ENCODE measurements around the gene ADGRL1. TPM values are rescaled to one million over a fixed set of nuclear protein-coding genes. Genes with fewer than 3 reads are reported as not detected.

The ADGRL1 gene
- polyA plus RNA-seq, 3 donors: 1.7 TPM; not detected in 2

DNA sequence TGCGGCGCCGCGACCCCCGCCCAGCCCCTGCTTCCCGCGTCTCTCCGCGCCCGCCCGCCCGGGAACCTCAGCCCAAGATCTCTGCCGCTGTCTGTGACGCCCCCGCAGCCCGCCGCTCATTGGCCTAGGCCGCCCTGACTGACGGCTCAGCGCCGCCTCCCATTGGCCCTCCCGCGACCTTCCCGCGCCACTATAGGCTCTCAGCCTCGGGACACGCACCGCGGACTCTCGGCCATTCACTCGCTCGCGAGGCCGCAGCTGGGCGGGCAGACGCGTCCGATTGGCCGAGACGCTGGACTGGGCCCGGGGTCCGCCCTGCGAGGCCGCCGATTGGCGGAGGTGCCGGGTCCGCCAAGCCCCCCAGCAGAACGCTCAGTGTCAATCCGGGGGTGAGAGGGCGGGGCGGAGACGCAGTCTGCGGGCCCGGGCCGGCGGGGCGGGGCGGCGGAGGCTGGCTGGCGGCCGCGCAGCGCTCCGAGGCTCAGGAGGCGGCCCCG, 88.3 kb downstream of the ADGRL1 start, which contains the start of gene PRKACA:
Gene PRKACA (minus strand): TSS at position 95 of the 497 bp plus-strand sequence. CDS start 215 bp downstream, outside the sequence.
- Mint-ChIP-seq H3K36me3 (peaks cover 3 to 22% of the 10 kb centered on the region in 2 donors), H3K4me1 (peaks cover 65% of the 10 kb centered on the region), H3K27me3 (ENCODE audit: low read depth in 3 of 3) (peaks cover 0 to 1% (median 0%) of the 10 kb centered on the region in 3 donors), H3K4me3 (peak within 1 kb of the TSS; percentile 91 to 96), H3K9me3 (no peaks in the 10 kb centered on the region), H3K27ac (peak within 1 kb of the TSS; percentile 100)
- H3K36me3 ChIP-seq (replicated peaks in 1 of 2; ENCODE audit: control insufficient read depth in 1 of 2, insufficient read depth in 2 of 2, low read length in 2 of 2): no peaks in the 10 kb centered on the region
- intact Hi-C loops (cut with micrococcal nuclease): loop anchor here (2.0 to 5.0 kb wide), 3 partner anchors 35 to 115 kb away; no protein-coding TSS in a partner anchor
- peaks cover 68% of the 10 kb centered on the region for H3K79me2 ChIP-seq (ENCODE audit: insufficient read depth, low read length)
- peaks cover 42% of the 10 kb centered on the region for H4K20me1 ChIP-seq (ENCODE audit: insufficient read depth, low read length)
- no peaks in the 10 kb centered on the region for H3K27me3 ChIP-seq (ENCODE audit: control insufficient read depth in 2 of 2, insufficient read depth in 2 of 2, low read length in 2 of 2)
- under 1% methylated on average over 67 of the region's 67 CpGs for WGBS (ENCODE audit: insufficient coverage)
- H3K4me2 ChIP-seq (replicated peaks; ENCODE audit: extremely low read depth, low read length, poor library complexity, severe bottlenecking): peak within 1 kb of the TSS; percentile 99
- H3K9ac ChIP-seq (ENCODE audit: insufficient read depth, low read length, poor library complexity, severe bottlenecking): peak within 1 kb of the TSS; percentile 95
- H3K27ac ChIP-seq (ENCODE audit: low read depth in 1 of 2, low read length in 2 of 2): peak within 1 kb of the TSS; percentile 98 to 99
- peak within 1 kb of the TSS; percentile 88 to 99 (median 90) for H3K4me3 ChIP-seq (replicated peaks in 1 of 3; ENCODE audit: low read depth in 2 of 3, low read length in 3 of 3)
- TF ChIP-seq, protein P1, sequence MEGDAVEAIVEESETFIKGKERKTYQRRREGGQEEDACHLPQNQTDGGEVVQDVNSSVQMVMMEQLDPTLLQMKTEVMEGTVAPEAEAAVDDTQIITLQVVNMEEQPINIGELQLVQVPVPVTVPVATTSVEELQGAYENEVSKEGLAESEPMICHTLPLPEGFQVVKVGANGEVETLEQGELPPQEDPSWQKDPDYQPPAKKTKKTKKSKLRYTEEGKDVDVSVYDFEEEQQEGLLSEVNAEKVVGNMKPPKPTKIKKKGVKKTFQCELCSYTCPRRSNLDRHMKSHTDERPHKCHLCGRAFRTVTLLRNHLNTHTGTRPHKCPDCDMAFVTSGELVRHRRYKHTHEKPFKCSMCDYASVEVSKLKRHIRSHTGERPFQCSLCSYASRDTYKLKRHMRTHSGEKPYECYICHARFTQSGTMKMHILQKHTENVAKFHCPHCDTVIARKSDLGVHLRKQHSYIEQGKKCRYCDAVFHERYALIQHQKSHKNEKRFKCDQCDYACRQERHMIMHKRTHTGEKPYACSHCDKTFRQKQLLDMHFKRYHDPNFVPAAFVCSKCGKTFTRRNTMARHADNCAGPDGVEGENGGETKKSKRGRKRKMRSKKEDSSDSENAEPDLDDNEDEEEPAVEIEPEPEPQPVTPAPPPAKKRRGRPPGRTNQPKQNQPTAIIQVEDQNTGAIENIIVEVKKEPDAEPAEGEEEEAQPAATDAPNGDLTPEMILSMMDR (IDR thresholded peaks at IDR 0.05): no peak
- H3K4me1 ChIP-seq (ENCODE audit: control insufficient read depth in 1 of 2, insufficient read depth in 2 of 2, low read length in 2 of 2): peaks cover 63 to 69% of the 10 kb centered on the region in 2 donors
- peak; percentile 96 to 98 (median 98) for DNase-seq
- H2AFZ ChIP-seq (ENCODE audit: insufficient read depth, low read depth, low read length, poor library complexity, severe bottlenecking): peak within 1 kb of the TSS; percentile 29
- H3K9me3 ChIP-seq (replicated peaks in 1 of 2; ENCODE audit: control insufficient read depth in 1 of 2, insufficient read depth in 1 of 2, low read length in 2 of 2): no peaks in the 10 kb centered on the region

DNA sequence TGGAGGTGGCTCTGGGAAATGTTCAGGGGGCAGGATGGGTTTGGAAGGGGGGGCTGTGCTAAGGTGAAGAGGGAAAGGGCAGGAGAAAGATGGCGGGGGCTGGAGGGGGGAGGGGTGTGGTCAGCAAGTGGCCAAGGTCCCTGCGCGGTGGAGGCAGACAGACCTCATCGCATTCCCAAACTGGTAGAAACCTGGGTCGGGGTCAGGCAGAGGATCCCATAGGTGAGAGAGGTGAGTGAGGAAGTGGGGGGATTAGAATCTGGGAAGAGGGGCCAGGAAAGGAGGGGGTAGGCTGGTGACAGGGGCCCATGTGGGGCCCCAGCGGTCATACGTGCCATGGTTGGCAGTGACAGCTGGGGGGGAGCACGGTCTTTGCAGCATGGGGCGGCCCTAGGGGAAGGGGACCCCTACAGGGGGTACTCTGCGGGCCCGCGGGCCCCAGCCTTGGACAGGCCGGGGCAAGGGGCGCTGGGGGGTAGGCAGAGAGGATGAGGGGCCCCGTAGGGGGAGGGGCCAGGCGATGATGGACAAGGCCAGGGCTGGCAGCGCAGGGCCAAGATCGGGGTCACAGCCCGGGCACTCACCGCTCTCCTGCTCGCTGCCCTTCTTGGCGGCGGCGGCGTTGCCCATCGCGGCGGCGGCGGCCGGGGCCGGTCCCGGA, 88.9 kb downstream of the ADGRL1 start:
- H3K4me2 ChIP-seq (replicated peaks; ENCODE audit: extremely low read depth, low read length, poor library complexity, severe bottlenecking): peak overlapping the region; percentile 99
- intact Hi-C loops (cut with micrococcal nuclease): loop anchor here (2.0 to 5.0 kb wide), 3 partner anchors 35 to 115 kb away; no protein-coding TSS in a partner anchor
- Mint-ChIP-seq H3K27ac (peak overlapping the region; percentile 80 to 97 (median 90)), H3K27me3 (ENCODE audit: low read depth in 3 of 3) (peaks cover 0 to 1% (median 0%) of the 10 kb centered on the region in 3 donors), H3K9me3 (no peaks in the 10 kb centered on the region), H3K4me1 (peaks cover 71% of the 10 kb centered on the region), H3K36me3 (peaks cover 0 to 17% of the 10 kb centered on the region in 2 donors), H3K4me3 (peak overlapping the region; percentile 91 to 95)
- no peak for DNase-seq
- peak overlapping the region; percentile 88 to 99 (median 90) for H3K4me3 ChIP-seq (replicated peaks in 1 of 3; ENCODE audit: low read depth in 2 of 3, low read length in 3 of 3)
- peak overlapping the region; percentile 50 to 86 for H3K27ac ChIP-seq (ENCODE audit: low read depth in 1 of 2, low read length in 2 of 2)
- H3K9ac ChIP-seq (ENCODE audit: insufficient read depth, low read length, poor library complexity, severe bottlenecking): peak overlapping the region; percentile 82
- H3K4me1 ChIP-seq (ENCODE audit: control insufficient read depth in 1 of 2, insufficient read depth in 2 of 2, low read length in 2 of 2): peaks cover 69 to 76% of the 10 kb centered on the region in 2 donors
- TF ChIP-seq, protein P1 (IDR thresholded peaks at IDR 0.05): no peak
- peak overlapping the region; percentile 29 for H2AFZ ChIP-seq (ENCODE audit: insufficient read depth, low read depth, low read length, poor library complexity, severe bottlenecking)
- H3K79me2 ChIP-seq (ENCODE audit: insufficient read depth, low read length): peaks cover 73% of the 10 kb centered on the region
- H3K9me3 ChIP-seq (replicated peaks in 1 of 2; ENCODE audit: control insufficient read depth in 1 of 2, insufficient read depth in 1 of 2, low read length in 2 of 2): no peaks in the 10 kb centered on the region
- under 1% methylated on average over 33 of the region's 33 CpGs for WGBS (ENCODE audit: insufficient coverage)
- H3K27me3 ChIP-seq (ENCODE audit: control insufficient read depth in 2 of 2, insufficient read depth in 2 of 2, low read length in 2 of 2): no peaks in the 10 kb centered on the region
- H3K36me3 ChIP-seq (replicated peaks in 1 of 2; ENCODE audit: control insufficient read depth in 1 of 2, insufficient read depth in 2 of 2, low read length in 2 of 2): no peaks in the 10 kb centered on the region
- H4K20me1 ChIP-seq (ENCODE audit: insufficient read depth, low read length): peaks cover 49% of the 10 kb centered on the region
